ENCODE results near the gene TCF19.

TCF19 gene

DNA sequence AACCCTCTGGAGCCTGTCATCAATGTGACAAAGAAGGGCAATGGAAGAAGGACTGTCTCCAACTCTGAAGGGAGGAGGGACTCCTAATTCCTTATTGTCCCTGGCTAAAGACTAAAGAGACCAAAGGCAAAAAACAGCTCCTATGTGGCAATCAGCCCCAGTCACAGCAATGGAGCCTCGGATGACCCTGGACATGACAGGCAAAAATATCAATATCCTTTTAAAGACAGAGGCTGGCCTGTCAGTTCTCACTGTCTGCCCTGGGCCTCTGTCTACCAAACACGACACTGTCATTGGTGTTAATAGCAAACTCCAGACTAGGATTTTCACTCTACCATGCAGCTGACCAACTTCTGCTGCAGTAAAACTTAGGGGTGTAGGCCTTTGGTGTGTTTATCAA is 50.1 kb downstream of the TCF19 start:
- H3K4me3 ChIP-seq (ENCODE audit: low read depth, low read length) = no peak overlapping the region
- no peak for DNase-seq (ENCODE audit: low read depth)
- TF ChIP-seq, protein P1, sequence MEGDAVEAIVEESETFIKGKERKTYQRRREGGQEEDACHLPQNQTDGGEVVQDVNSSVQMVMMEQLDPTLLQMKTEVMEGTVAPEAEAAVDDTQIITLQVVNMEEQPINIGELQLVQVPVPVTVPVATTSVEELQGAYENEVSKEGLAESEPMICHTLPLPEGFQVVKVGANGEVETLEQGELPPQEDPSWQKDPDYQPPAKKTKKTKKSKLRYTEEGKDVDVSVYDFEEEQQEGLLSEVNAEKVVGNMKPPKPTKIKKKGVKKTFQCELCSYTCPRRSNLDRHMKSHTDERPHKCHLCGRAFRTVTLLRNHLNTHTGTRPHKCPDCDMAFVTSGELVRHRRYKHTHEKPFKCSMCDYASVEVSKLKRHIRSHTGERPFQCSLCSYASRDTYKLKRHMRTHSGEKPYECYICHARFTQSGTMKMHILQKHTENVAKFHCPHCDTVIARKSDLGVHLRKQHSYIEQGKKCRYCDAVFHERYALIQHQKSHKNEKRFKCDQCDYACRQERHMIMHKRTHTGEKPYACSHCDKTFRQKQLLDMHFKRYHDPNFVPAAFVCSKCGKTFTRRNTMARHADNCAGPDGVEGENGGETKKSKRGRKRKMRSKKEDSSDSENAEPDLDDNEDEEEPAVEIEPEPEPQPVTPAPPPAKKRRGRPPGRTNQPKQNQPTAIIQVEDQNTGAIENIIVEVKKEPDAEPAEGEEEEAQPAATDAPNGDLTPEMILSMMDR (IDR thresholded peaks at IDR 0.05; ENCODE audit: low read depth, low read length, missing control alignments) = no peak
- in situ Hi-C loops (cut with HindIII; ENCODE audit: low sequenced_read_pairs) = no loop called here

DNA sequence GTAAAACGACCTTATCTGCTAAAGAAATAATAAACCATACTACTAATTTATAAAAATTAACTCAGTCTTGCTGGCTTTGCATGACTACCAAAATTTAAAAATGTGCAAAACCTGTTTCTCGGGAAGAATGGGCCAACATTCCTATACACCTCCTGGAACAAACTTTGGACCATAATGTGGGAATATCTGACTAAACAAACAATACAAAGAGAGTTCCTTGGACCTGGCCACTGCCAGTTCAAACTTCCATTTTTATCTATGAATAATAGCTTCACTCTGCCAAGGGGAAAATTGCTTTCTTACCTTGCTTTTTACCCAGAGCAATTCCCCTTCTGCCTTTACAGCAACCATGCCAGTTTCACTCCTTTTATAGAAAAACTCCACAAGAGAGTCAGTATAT is 50.7 kb downstream of the TCF19 start:
- DNase-seq (ENCODE audit: low read depth) = no peak
- no peak overlapping the region for H3K4me3 ChIP-seq (ENCODE audit: low read depth, low read length)
- in situ Hi-C loops (cut with HindIII; ENCODE audit: low sequenced_read_pairs) = no loop called here
- TF ChIP-seq, protein P1 (IDR thresholded peaks at IDR 0.05; ENCODE audit: low read depth, low read length, missing control alignments) = no peak

DNA sequence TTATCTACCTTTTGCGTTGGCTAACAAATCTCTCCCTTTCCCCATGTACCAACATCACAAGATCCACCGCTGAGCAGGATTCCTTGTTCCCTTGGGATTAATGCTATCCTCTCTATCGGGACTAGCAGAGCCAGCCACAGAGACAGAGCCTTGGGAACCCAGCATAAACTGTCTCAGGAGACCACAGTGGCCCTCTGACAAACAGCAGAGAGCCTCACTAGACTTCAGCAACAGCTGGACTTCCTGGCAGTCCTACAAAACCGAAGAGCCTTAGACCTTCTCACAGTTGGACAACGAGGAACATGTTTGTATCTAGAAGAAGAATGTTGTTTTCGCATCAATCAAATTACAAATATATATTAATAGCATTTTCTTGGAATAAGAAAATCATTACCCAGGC is 51.7 kb downstream of the TCF19 start:
- TF ChIP-seq, protein P1 (IDR thresholded peaks at IDR 0.05; ENCODE audit: low read depth, low read length, missing control alignments) = no peak
- in situ Hi-C loops (cut with HindIII; ENCODE audit: low sequenced_read_pairs) = no loop called here

DNA sequence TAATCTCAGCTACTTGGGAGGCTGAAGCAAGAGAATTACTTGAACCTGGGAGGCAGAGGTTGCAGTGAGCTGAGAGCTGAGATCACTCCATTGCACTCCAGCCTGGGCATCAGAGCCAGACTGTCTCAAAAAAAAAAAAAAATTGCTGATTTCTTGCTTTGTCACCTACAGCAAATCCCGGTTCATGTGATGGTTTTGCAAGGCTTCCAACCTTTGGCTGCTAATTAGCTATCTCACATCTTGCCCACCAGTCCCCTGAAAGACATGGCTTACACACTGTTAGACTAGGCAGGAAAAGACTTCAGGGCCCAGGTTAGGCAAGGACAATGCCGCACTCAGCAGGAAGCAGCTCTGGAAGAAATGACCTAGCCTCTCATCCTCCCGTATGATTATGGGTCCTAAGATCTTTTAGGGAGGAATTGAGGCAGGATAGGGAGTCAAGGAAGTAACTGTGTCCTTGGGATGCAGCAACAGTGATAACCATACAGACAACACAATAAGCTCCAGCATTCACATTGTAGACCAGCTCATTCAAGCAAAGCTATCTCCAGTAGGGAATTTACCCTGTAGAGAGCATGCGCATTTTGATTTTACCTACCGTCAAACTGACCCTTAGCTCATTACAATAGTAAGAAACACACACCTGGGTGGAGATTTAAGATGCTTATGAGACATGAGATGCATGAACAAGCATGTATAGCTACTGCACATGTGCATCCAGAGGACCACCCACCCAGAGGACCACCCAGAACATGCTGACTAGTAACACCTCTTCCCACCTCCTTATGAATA is 52.5 kb downstream of the TCF19 start:
- no peak for DNase-seq (ENCODE audit: low read depth)
- TF ChIP-seq, protein P1 (IDR thresholded peaks at IDR 0.05; ENCODE audit: low read depth, low read length, missing control alignments) = no peak
- in situ Hi-C loops (cut with HindIII; ENCODE audit: low sequenced_read_pairs) = no loop called here
- no peak overlapping the region for H3K4me3 ChIP-seq (ENCODE audit: low read depth, low read length)

More for the DNA sequence above, 51.7 kb downstream of the TCF19 start:
- no peak overlapping the region for H3K4me3 ChIP-seq (ENCODE audit: low read depth, low read length)
- no peak for DNase-seq (ENCODE audit: low read depth)
